Dedifferentiated amniotic fluid mesenchymal stem cell (primary cell): Measurements from ENCODE around the gene RIOX2.

Experiments
- DNase-seq: peaks from one replicate; pipeline ENCODE4 v3.0.0-alpha.2; 2016; ENCODE audit errors: extremely low spot score

RIOX2 gene

GRCh38 chr3:97954228-97954827 lies 17.9 kb downstream of the RIOX2 start:
- no peak for DNase-seq

- DNase-seq: no peak
Observed at GRCh38 chr3:97952872-97953271, 19.4 kb downstream of the RIOX2 start.

- DNase-seq: no peak
Observed at GRCh38 chr3:97952280-97952679, 20.0 kb downstream of the RIOX2 start.

- DNase-seq: no peak
Observed at GRCh38 chr3:97950360-97950759, 21.9 kb downstream of the RIOX2 start.

GRCh38 chr3:97949743-97950142 lies 22.5 kb downstream of the RIOX2 start:
- no peak for DNase-seq

GRCh38 chr3:97949110-97949485 lies 23.1 kb downstream of the RIOX2 start:
- no peak for DNase-seq

GRCh38 chr3:97948351-97949109 lies 23.7 kb downstream of the RIOX2 start:
- DNase-seq: no peak

GRCh38 chr3:97942801-97943546 lies 29.3 kb downstream of the RIOX2 start:
- DNase-seq: no peak

- DNase-seq: no peak
Observed at GRCh38 chr3:97940034-97940433, 32.2 kb downstream of the RIOX2 start.

- no peak for DNase-seq
Observed at GRCh38 chr3:97939401-97939800, 32.8 kb downstream of the RIOX2 start.

GRCh38 chr3:97938444-97938843 lies 33.8 kb downstream of the RIOX2 start:
- DNase-seq: no peak

GRCh38 chr3:97937205-97937604 lies 35.0 kb downstream of the RIOX2 start:
- no peak for DNase-seq

GRCh38 chr3:97935842-97936241 lies 36.4 kb downstream of the RIOX2 start:
- DNase-seq: no peak

- no peak for DNase-seq
Observed at GRCh38 chr3:97934980-97935695, 37.1 kb downstream of the RIOX2 start.

GRCh38 chr3:97932387-97932801 lies 39.8 kb downstream of the RIOX2 start:
- no peak for DNase-seq

- DNase-seq: no peak
Observed at GRCh38 chr3:97931218-97931617, 41.0 kb downstream of the RIOX2 start.

- no peak for DNase-seq
Observed at GRCh38 chr3:97930018-97930417, 42.2 kb downstream of the RIOX2 start.

- DNase-seq: peak; percentile 50
Observed at GRCh38 chr3:97928986-97929385, 43.2 kb downstream of the RIOX2 start.

GRCh38 chr3:97927704-97928103 lies 44.5 kb downstream of the RIOX2 start:
- peak; percentile 31 for DNase-seq

GRCh38 chr3:97917813-97918536 lies 54.3 kb downstream of the RIOX2 start:
- peak; percentile 78 for DNase-seq

- DNase-seq: no peak
Observed at GRCh38 chr3:97916576-97916975, 55.7 kb downstream of the RIOX2 start.

GRCh38 chr3:97914388-97914787 lies 57.8 kb downstream of the RIOX2 start:
- DNase-seq: no peak
